A549 (cell line): ENCODE data around the gene BSPH1. TPM values are rescaled to one million over a fixed set of nuclear protein-coding genes. Genes with fewer than 3 reads are reported as not detected.

Source experiments
- ATAC-seq, 2 experiments: fragments of 200-7000 bp in 1 of 2; fragments of >200 bp in 1 of 2; cut with Nextera tagmentation in 1 of 2; cut with Tn5 transposase in 1 of 2; 3 replicates each; pipeline versions ENCODE4 v1.8.0 to v1.9.1; 2018 to 2020; ENCODE audit warnings: mild to moderate bottlenecking in 1 of 2, moderate library complexity in 1 of 2
- CTCF ChIA-PET: fragments of 300-600 bp; sonication (Branson Sonifier 250); formaldehyde crosslinking; extraction: SDS; loops from one replicate; lab custom pipeline; 2021; ENCODE audit warnings: antibody characterized with exemption, inconsistent platforms; lab: Yijun Ruan, JAX
- POLR2A ChIA-PET: fragments of 350-600 bp; formaldehyde crosslinking; extraction: SDS; loops from one replicate; lab custom pipeline; 2021; ENCODE audit warnings: antibody characterized with exemption, inconsistent platforms; lab: Yijun Ruan, JAX
- DNase-seq, 2 experiments: peaks; one replicate each; pipeline versions ENCODE4 v3.0.0 to v3.0.0-alpha.2; 2011 to 2016; ENCODE audit warnings: low read depth in 1 of 2, low spot score in 1 of 2
- FAIRE-seq: peaks from 2 replicates; lab custom pipeline; 2011; peaks lifted over from hg19 to GRCh38; lab: Jason Lieb, UNC
- H3K27ac ChIP-seq, 2 experiments: fragments of >200 bp; sonication (Bioruptor Twin); formaldehyde crosslinking; 3 replicates each; pipeline ENCODE4 v1.5.1; 2016 to 2017
- H3K4me1 ChIP-seq: fragments of >200 bp; sonication (Bioruptor Twin); formaldehyde crosslinking; 3 replicates; pipeline ENCODE4 v1.6.1; 2016
- H3K4me2 ChIP-seq: fragments of >200 bp; sonication (Bioruptor Twin); formaldehyde crosslinking; 3 replicates; pipeline ENCODE4 v1.6.1; 2016
- H3K4me3 ChIP-seq: fragments of >200 bp; sonication (Bioruptor Twin); formaldehyde crosslinking; 3 replicates; pipeline ENCODE4 v1.5.1; 2016
- H3K9me3 ChIP-seq: fragments of >200 bp; sonication (Bioruptor Twin); formaldehyde crosslinking; 3 replicates; pipeline ENCODE4 v1.6.1; 2016
- BHLHE40 ChIP-seq: IDR thresholded peaks from 2 replicates; pipeline ENCODE4 v1.6.1; 2012; ENCODE audit warnings: low read depth, low read length, inconsistent platforms
- CBX2 ChIP-seq: fragments of 200-600 bp; sonication (generic); IDR thresholded peaks from 2 replicates; pipeline ENCODE4 v1.6.1; 2016; ENCODE audit warnings: low read depth, mild to moderate bottlenecking, borderline replicate concordance
- CBX8 ChIP-seq: fragments of 200-600 bp; sonication (generic); IDR thresholded peaks from 2 replicates; pipeline ENCODE4 v1.6.1; 2016
- CHD2 ChIP-seq: fragments of 150-350 bp; IDR thresholded peaks from 2 replicates; pipeline ENCODE4 v1.6.1; 2014; ENCODE audit warnings: low read length; ENCODE audit not compliant: partially characterized antibody
- EHMT2 ChIP-seq: fragments of 200-600 bp; sonication (generic); IDR thresholded peaks from 2 replicates; pipeline ENCODE4 v1.6.1; 2016; ENCODE audit warnings: antibody characterized with exemption, low read depth, mild to moderate bottlenecking, moderate library complexity
- ELK1 ChIP-seq: fragments of 150-350 bp; IDR thresholded peaks from 2 replicates; pipeline ENCODE4 v1.6.1; 2014; ENCODE audit warnings: low read depth, mild to moderate bottlenecking, low read length
- ESRRA ChIP-seq: fragments of 150-350 bp; IDR thresholded peaks from 2 replicates; pipeline ENCODE4 v1.6.1; 2014; ENCODE audit warnings: mild to moderate bottlenecking, low read length, borderline replicate concordance
- FOSB ChIP-seq: fragments of 250-450 bp; sonication (Bioruptor Pico); IDR thresholded peaks from 2 replicates; pipeline ENCODE4 v1.5.0; 2020; ENCODE audit warnings: mild to moderate bottlenecking, moderate library complexity
- FOXS1 ChIP-seq: fragments of 250-450 bp; sonication (Bioruptor Pico); IDR thresholded peaks from 2 replicates; pipeline ENCODE4 v1.5.0; 2020; ENCODE audit warnings: mild to moderate bottlenecking, moderate library complexity
- GATA3 ChIP-seq: IDR thresholded peaks from 2 replicates; pipeline ENCODE4 v1.6.1; 2012; ENCODE audit warnings: borderline replicate concordance
- HDAC2 ChIP-seq: fragments of 200-600 bp; sonication (generic); IDR thresholded peaks from 2 replicates; pipeline ENCODE4 v1.6.1; 2016
- HEYL ChIP-seq: fragments of 250-450 bp; sonication (Bioruptor Pico); IDR thresholded peaks from 2 replicates; pipeline ENCODE4 v1.8.0; 2021; ENCODE audit warnings: mild to moderate bottlenecking, moderate library complexity
- HOXA7 ChIP-seq: fragments of 250-450 bp; sonication (Bioruptor Pico); IDR thresholded peaks from 2 replicates; pipeline ENCODE4 v1.5.0; 2020; ENCODE audit warnings: mild to moderate bottlenecking, moderate library complexity
- HOXB13 ChIP-seq: fragments of 250-450 bp; sonication (Bioruptor Pico); IDR thresholded peaks from 2 replicates; pipeline ENCODE4 v1.5.0; 2020; ENCODE audit warnings: low read depth, mild to moderate bottlenecking, moderate library complexity
- HOXB5 ChIP-seq: fragments of 250-450 bp; sonication (Bioruptor Pico); IDR thresholded peaks from 2 replicates; pipeline ENCODE4 v1.5.0; 2020; ENCODE audit warnings: mild to moderate bottlenecking, moderate library complexity
- KDM5A ChIP-seq: fragments of 200-600 bp; sonication (generic); IDR thresholded peaks from 2 replicates; pipeline ENCODE4 v1.6.1; 2016; ENCODE audit warnings: antibody characterized with exemption, mild to moderate bottlenecking
- MAFK ChIP-seq: fragments of 450-650 bp; IDR thresholded peaks from 2 replicates; pipeline ENCODE4 v1.6.1; 2014; ENCODE audit not compliant: partially characterized antibody
- MAZ ChIP-seq: fragments of 150-350 bp; IDR thresholded peaks from 2 replicates; pipeline ENCODE4 v1.6.1; 2014; ENCODE audit warnings: antibody characterized with exemption, low read depth, low read length, borderline replicate concordance
- MYC ChIP-seq: IDR thresholded peaks from 2 replicates; pipeline ENCODE4 v1.6.1; 2012; ENCODE audit warnings: mild to moderate bottlenecking, inconsistent platforms, low read length, improper control_type of control experiment, borderline replicate concordance
- TFCP2L1 ChIP-seq: fragments of 250-450 bp; sonication (Bioruptor Pico); IDR thresholded peaks from 2 replicates; pipeline ENCODE4 v1.5.0; 2021; ENCODE audit warnings: mild to moderate bottlenecking
- TP53 ChIP-seq: fragments of 250-450 bp; sonication (Bioruptor Pico); IDR thresholded peaks from 2 replicates; pipeline ENCODE4 v1.5.0; 2021; ENCODE audit warnings: mild to moderate bottlenecking, moderate library complexity
- ZC3H11A ChIP-seq: fragments of 450-650 bp; IDR thresholded peaks from 2 replicates; pipeline ENCODE4 v1.6.1; 2014; ENCODE audit warnings: antibody characterized with exemption, mild to moderate bottlenecking
- ZNF302 ChIP-seq: fragments of 250-450 bp; sonication (Bioruptor Pico); IDR thresholded peaks from 2 replicates; pipeline ENCODE4 v1.9.0; 2021; ENCODE audit warnings: inconsistent platforms, mild to moderate bottlenecking, moderate library complexity
- ZSCAN20 ChIP-seq: fragments of 250-450 bp; sonication (Bioruptor Pico); IDR thresholded peaks from 2 replicates; pipeline ENCODE4 v1.8.0; 2022; ENCODE audit warnings: mild to moderate bottlenecking, moderate library complexity
- WGBS: methylation state at CpG from one replicate; pipeline ENCODE4 v1.1.6; 2017; ENCODE audit errors: missing lambda C conversion rate; 5-methylcytosine and 5-hydroxymethylcytosine counted together
- polyA plus RNA-seq, 4 experiments: library from polyadenylated mRNA; depleted of rRNA in 3 of 4; stranded (reverse); fragments of >200 nt; fragmentation: RNase III in 1 of 4; extraction: RNeasy Plus Mini Kit Qiagen cat#74134 plus additional on column Dnase treatment in 1 of 4; gene quantifications; 2 replicates in 3 of 4; 3 replicates in 1 of 4; pipeline ENCODE4 v1.2.3, GENCODE V29; 2011 to 2017
- TF ChIP-seq, protein P1 (sequence below): fragments of 200-600 bp; sonication (generic); IDR thresholded peaks from 2 replicates; pipeline ENCODE4 v1.6.1; 2016; ENCODE audit warnings: antibody characterized with exemption, mild to moderate bottlenecking, moderate library complexity
- TF ChIP-seq, protein P2 (sequence below): fragments of >200 bp; sonication (Bioruptor Twin); formaldehyde crosslinking; IDR thresholded peaks from 3 replicates; pipeline ENCODE4 v1.5.1; 2016

The BSPH1 gene
- polyA plus RNA-seq, 2 of the 4 experiments (the other 2 are of a cell fraction) = not detected

- 14% methylated on average over 3 of the region's 3 CpGs for WGBS
Observed at GRCh38 chr19:48025480-48025879, 33.5 kb upstream of the BSPH1 start.

GRCh38 chr19:48023518-48023917 is 31.5 kb upstream of the BSPH1 start:
- H3K9me3 ChIP-seq = peaks cover 8% of the 10 kb centered on the region; the same call in 1 of the 3 replicates
- ChIA-PET CTCF (interaction anchor here (1.6 kb wide), 1 partner anchor 12 kb away, joined by 3 read pairs; no protein-coding TSS in a partner anchor), POLR2A (no interaction called here)
- no peak overlapping the region for H3K4me3 ChIP-seq
- H3K4me2 ChIP-seq = no peak overlapping the region
- 11% methylated on average over 3 of the region's 3 CpGs for WGBS
- FAIRE-seq = no peak
- TF ChIP-seq CHD2 = no peak
- TF ChIP-seq, protein P1, sequence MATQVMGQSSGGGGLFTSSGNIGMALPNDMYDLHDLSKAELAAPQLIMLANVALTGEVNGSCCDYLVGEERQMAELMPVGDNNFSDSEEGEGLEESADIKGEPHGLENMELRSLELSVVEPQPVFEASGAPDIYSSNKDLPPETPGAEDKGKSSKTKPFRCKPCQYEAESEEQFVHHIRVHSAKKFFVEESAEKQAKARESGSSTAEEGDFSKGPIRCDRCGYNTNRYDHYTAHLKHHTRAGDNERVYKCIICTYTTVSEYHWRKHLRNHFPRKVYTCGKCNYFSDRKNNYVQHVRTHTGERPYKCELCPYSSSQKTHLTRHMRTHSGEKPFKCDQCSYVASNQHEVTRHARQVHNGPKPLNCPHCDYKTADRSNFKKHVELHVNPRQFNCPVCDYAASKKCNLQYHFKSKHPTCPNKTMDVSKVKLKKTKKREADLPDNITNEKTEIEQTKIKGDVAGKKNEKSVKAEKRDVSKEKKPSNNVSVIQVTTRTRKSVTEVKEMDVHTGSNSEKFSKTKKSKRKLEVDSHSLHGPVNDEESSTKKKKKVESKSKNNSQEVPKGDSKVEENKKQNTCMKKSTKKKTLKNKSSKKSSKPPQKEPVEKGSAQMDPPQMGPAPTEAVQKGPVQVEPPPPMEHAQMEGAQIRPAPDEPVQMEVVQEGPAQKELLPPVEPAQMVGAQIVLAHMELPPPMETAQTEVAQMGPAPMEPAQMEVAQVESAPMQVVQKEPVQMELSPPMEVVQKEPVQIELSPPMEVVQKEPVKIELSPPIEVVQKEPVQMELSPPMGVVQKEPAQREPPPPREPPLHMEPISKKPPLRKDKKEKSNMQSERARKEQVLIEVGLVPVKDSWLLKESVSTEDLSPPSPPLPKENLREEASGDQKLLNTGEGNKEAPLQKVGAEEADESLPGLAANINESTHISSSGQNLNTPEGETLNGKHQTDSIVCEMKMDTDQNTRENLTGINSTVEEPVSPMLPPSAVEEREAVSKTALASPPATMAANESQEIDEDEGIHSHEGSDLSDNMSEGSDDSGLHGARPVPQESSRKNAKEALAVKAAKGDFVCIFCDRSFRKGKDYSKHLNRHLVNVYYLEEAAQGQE = no peak
- TF ChIP-seq ELK1 = no peak
- no peak for TF ChIP-seq FOSB
- TF ChIP-seq HEYL (CRISPR knock-in tag) = no peak
- no peak for TF ChIP-seq HOXB5 (CRISPR knock-in tag)
- TF ChIP-seq TP53 = no peak
- TF ChIP-seq EHMT2 = no peak
- TF ChIP-seq TFCP2L1 (CRISPR knock-in tag) = no peak
- no peak for TF ChIP-seq CBX2
- TF ChIP-seq MYC = no peak
- no peak for TF ChIP-seq CBX8
- no peak for TF ChIP-seq HDAC2
- no peak for TF ChIP-seq ZSCAN20
- TF ChIP-seq MAFK = no peak
- H3K27ac ChIP-seq = no peak overlapping the region
- DNase-seq = no peak
- H3K4me1 ChIP-seq = no peaks in the 10 kb centered on the region
- no peak for ATAC-seq

More at GRCh38 chr19:48025480-48025879, 33.5 kb upstream of the BSPH1 start:
- FAIRE-seq = no peak
- no peak overlapping the region for H3K4me2 ChIP-seq
- ATAC-seq = no peak
- TF ChIP-seq GATA3 (no peak), MAZ (no peak), FOXS1 (CRISPR knock-in tag) (no peak), ESRRA (no peak), HEYL (CRISPR knock-in tag) (no peak), KDM5A (no peak), MAFK (no peak), TFCP2L1 (CRISPR knock-in tag) (no peak), HOXB13 (CRISPR knock-in tag) (no peak), ZC3H11A (no peak), CHD2 (no peak), HOXA7 (CRISPR knock-in tag) (no peak), HDAC2 (no peak), ZNF302 (CRISPR knock-in tag) (no peak), BHLHE40 (no peak)
- TF ChIP-seq, protein P2, sequence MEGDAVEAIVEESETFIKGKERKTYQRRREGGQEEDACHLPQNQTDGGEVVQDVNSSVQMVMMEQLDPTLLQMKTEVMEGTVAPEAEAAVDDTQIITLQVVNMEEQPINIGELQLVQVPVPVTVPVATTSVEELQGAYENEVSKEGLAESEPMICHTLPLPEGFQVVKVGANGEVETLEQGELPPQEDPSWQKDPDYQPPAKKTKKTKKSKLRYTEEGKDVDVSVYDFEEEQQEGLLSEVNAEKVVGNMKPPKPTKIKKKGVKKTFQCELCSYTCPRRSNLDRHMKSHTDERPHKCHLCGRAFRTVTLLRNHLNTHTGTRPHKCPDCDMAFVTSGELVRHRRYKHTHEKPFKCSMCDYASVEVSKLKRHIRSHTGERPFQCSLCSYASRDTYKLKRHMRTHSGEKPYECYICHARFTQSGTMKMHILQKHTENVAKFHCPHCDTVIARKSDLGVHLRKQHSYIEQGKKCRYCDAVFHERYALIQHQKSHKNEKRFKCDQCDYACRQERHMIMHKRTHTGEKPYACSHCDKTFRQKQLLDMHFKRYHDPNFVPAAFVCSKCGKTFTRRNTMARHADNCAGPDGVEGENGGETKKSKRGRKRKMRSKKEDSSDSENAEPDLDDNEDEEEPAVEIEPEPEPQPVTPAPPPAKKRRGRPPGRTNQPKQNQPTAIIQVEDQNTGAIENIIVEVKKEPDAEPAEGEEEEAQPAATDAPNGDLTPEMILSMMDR = no peak
- TF ChIP-seq, protein P1 = no peak
- TF ChIP-seq, all 56 proteins: peak for 0
- ChIA-PET POLR2A (no interaction called here), CTCF (interaction anchor here (1.3 to 1.6 kb wide), 2 partner anchors 8 to 19 kb away, joined by 3 to 7 read pairs; no protein-coding TSS in a partner anchor)
- no peaks in the 10 kb centered on the region for H3K4me1 ChIP-seq
- no peak for DNase-seq
- H3K9me3 ChIP-seq = peaks cover 8% of the 10 kb centered on the region; the same call in 1 of the 3 replicates
- no peak overlapping the region for H3K4me3 ChIP-seq
- no peak overlapping the region for H3K27ac ChIP-seq
